ENCODE data around the gene NKAIN2.
"Not testable (repeated sequence)": the region's sequence is repeated elsewhere in the genome, so short reads cannot be mapped to it uniquely, and the experiment has no call there.

The NKAIN2 gene

GRCh38 chr6:124339610-124340334 is 536.1 kb downstream of the NKAIN2 start:
- in situ Hi-C loops (cut with MboI; ENCODE audit: low pct_unique_long_range_greater_than_20kb, low sequenced_read_pairs) = no loop called here

GRCh38 chr6:124348339-124348738 is 544.7 kb downstream of the NKAIN2 start:
- DNase-seq; in situ Hi-C loops (cut with MboI; ENCODE audit: low pct_unique_long_range_greater_than_20kb, low sequenced_read_pairs): not testable (repeated sequence)

More at GRCh38 chr6:124339610-124340334, 536.1 kb downstream of the NKAIN2 start:
- no peak for DNase-seq

- in situ Hi-C loops (cut with MboI; ENCODE audit: low pct_unique_long_range_greater_than_20kb, low sequenced_read_pairs) = no loop called here
- no peak for DNase-seq
These were observed 551.5 kb downstream of the NKAIN2 start for GRCh38 chr6:124355146-124355545.

GRCh38 chr6:124356276-124356810 is 552.7 kb downstream of the NKAIN2 start:
- in situ Hi-C loops (cut with MboI; ENCODE audit: low pct_unique_long_range_greater_than_20kb, low sequenced_read_pairs) = no loop called here
- no peak for DNase-seq

- in situ Hi-C loops (cut with MboI; ENCODE audit: low pct_unique_long_range_greater_than_20kb, low sequenced_read_pairs) = no loop called here
- no peak for DNase-seq
These were observed 553.1 kb downstream of the NKAIN2 start for GRCh38 chr6:124356811-124357210.

- in situ Hi-C loops (cut with MboI; ENCODE audit: low pct_unique_long_range_greater_than_20kb, low sequenced_read_pairs) = no loop called here
- no peak for DNase-seq
These were observed 564.5 kb downstream of the NKAIN2 start for GRCh38 chr6:124368131-124368530.

- in situ Hi-C loops (cut with MboI; ENCODE audit: low pct_unique_long_range_greater_than_20kb, low sequenced_read_pairs) = no loop called here
- DNase-seq = no peak
These were observed 568.4 kb downstream of the NKAIN2 start for GRCh38 chr6:124371974-124372475.

- in situ Hi-C loops (cut with MboI; ENCODE audit: low pct_unique_long_range_greater_than_20kb, low sequenced_read_pairs) = no loop called here
- no peak for DNase-seq
These were observed 569.7 kb downstream of the NKAIN2 start for GRCh38 chr6:124373386-124373785.

GRCh38 chr6:124389127-124389526 is 585.5 kb downstream of the NKAIN2 start:
- DNase-seq = no peak

GRCh38 chr6:124393536-124393935 is 589.9 kb downstream of the NKAIN2 start:
- DNase-seq = no peak
- in situ Hi-C loops (cut with MboI; ENCODE audit: low pct_unique_long_range_greater_than_20kb, low sequenced_read_pairs) = no loop called here

More at GRCh38 chr6:124389127-124389526, 585.5 kb downstream of the NKAIN2 start:
- in situ Hi-C loops (cut with MboI; ENCODE audit: low pct_unique_long_range_greater_than_20kb, low sequenced_read_pairs) = no loop called here

GRCh38 chr6:124396361-124396760 is 592.7 kb downstream of the NKAIN2 start:
- no peak for DNase-seq
- in situ Hi-C loops (cut with MboI; ENCODE audit: low pct_unique_long_range_greater_than_20kb, low sequenced_read_pairs) = no loop called here

GRCh38 chr6:124400261-124400999 is 596.8 kb downstream of the NKAIN2 start:
- no peak for DNase-seq
- in situ Hi-C loops (cut with MboI; ENCODE audit: low pct_unique_long_range_greater_than_20kb, low sequenced_read_pairs) = no loop called here

- in situ Hi-C loops (cut with MboI; ENCODE audit: low pct_unique_long_range_greater_than_20kb, low sequenced_read_pairs); DNase-seq: not testable (repeated sequence)
These were observed 606.8 kb downstream of the NKAIN2 start for GRCh38 chr6:124410425-124410824.

- in situ Hi-C loops (cut with MboI; ENCODE audit: low pct_unique_long_range_greater_than_20kb, low sequenced_read_pairs) = not testable (repeated sequence)
These were observed 609.0 kb downstream of the NKAIN2 start for GRCh38 chr6:124412657-124413056.

GRCh38 chr6:124420116-124420840 is 616.6 kb downstream of the NKAIN2 start:
- in situ Hi-C loops (cut with MboI; ENCODE audit: low pct_unique_long_range_greater_than_20kb, low sequenced_read_pairs) = no loop called here
- DNase-seq = no peak

More at GRCh38 chr6:124412657-124413056, 609.0 kb downstream of the NKAIN2 start:
- DNase-seq = not testable (repeated sequence)

GRCh38 chr6:124423621-124424020 is 620.0 kb downstream of the NKAIN2 start:
- no peak for DNase-seq
- in situ Hi-C loops (cut with MboI; ENCODE audit: low pct_unique_long_range_greater_than_20kb, low sequenced_read_pairs) = no loop called here

GRCh38 chr6:124430740-124431318 is 627.2 kb downstream of the NKAIN2 start:
- in situ Hi-C loops (cut with MboI; ENCODE audit: low pct_unique_long_range_greater_than_20kb, low sequenced_read_pairs) = no loop called here
- DNase-seq = no peak

- no peak for DNase-seq
- in situ Hi-C loops (cut with MboI; ENCODE audit: low pct_unique_long_range_greater_than_20kb, low sequenced_read_pairs) = no loop called here
These were observed 629.0 kb downstream of the NKAIN2 start for GRCh38 chr6:124432620-124433019.
